H9 (cell line): ENCODE results near the gene CDCP1. TPM values are rescaled to one million over a fixed set of nuclear protein-coding genes. Genes with fewer than 3 reads are reported as not detected.

Experiments
- DNase-seq: peaks from one replicate; pipeline ENCODE4 v3.0.0-alpha.2; 2017
- H2AFZ ChIP-seq: one replicate; pipeline ENCODE4 v1.6.1; 2013; ENCODE audit warnings: mild to moderate bottlenecking, low read length, control low read depth, moderate library complexity
- H2AK5ac ChIP-seq: 2 replicates; pipeline ENCODE4 v1.6.1; 2013; ENCODE audit warnings: low read length, control low read depth, mixed read lengths; ENCODE audit not compliant: insufficient read length
- H2BK120ac ChIP-seq: one replicate; pipeline ENCODE4 v1.6.1; 2013; ENCODE audit warnings: low read depth, mild to moderate bottlenecking, low read length, control low read depth, inconsistent platforms; ENCODE audit not compliant: poor library complexity, severe bottlenecking
- H2BK12ac ChIP-seq: 2 replicates; pipeline ENCODE4 v1.6.1; 2013; ENCODE audit warnings: low read length, control low read depth, mixed read lengths, low read depth; ENCODE audit not compliant: insufficient read length
- H2BK15ac ChIP-seq: 2 replicates; pipeline ENCODE4 v1.6.1; 2013; ENCODE audit warnings: low read depth, low read length, control low read depth
- H2BK20ac ChIP-seq: one replicate; pipeline ENCODE4 v1.6.1; 2013; ENCODE audit warnings: low read depth, mild to moderate bottlenecking, low read length, control low read depth, inconsistent platforms; ENCODE audit not compliant: poor library complexity, severe bottlenecking
- H2BK5ac ChIP-seq: 2 replicates; pipeline ENCODE4 v1.6.1; 2013; ENCODE audit warnings: low read length, control low read depth, mixed read lengths; ENCODE audit not compliant: insufficient read length
- H3K14ac ChIP-seq: 2 replicates; pipeline ENCODE4 v1.6.1; 2013; ENCODE audit warnings: low read length, control low read depth; ENCODE audit not compliant: insufficient read depth
- H3K18ac ChIP-seq: 2 replicates; pipeline ENCODE4 v1.6.1; 2013; ENCODE audit warnings: low read depth, mild to moderate bottlenecking, mixed read lengths, low read length, control low read depth; ENCODE audit not compliant: insufficient read length
- H3K23ac ChIP-seq: 2 replicates; pipeline ENCODE4 v1.6.1; 2013; ENCODE audit warnings: low read length, control low read depth, mixed read lengths, low read depth; ENCODE audit not compliant: insufficient read length
- H3K23me2 ChIP-seq: 2 replicates; pipeline ENCODE4 v1.6.1; 2013; ENCODE audit warnings: low read depth, mild to moderate bottlenecking, mixed read lengths, low read length, control low read depth; ENCODE audit not compliant: insufficient read length, poor library complexity, severe bottlenecking
- H3K27ac ChIP-seq: 2 replicates; pipeline ENCODE4 v1.5.1; 2013; ENCODE audit warnings: low read length, control low read depth, mixed read lengths, low read depth; ENCODE audit not compliant: insufficient read length
- H3K27me3 ChIP-seq: 2 replicates; pipeline ENCODE4 v1.6.1; 2013; ENCODE audit warnings: low read length, control low read depth, inconsistent platforms; ENCODE audit not compliant: insufficient read depth
- H3K4ac ChIP-seq: 2 replicates; pipeline ENCODE4 v1.6.1; 2013; ENCODE audit warnings: low read depth, mild to moderate bottlenecking, control low read depth, inconsistent platforms, low read length, moderate library complexity
- H3K4me1 ChIP-seq: 2 replicates; pipeline ENCODE4 v1.6.1; 2013; ENCODE audit warnings: low read length, control low read depth, inconsistent platforms; ENCODE audit not compliant: insufficient read depth
- H3K4me2 ChIP-seq: 2 replicates; pipeline ENCODE4 v1.6.1; 2013; ENCODE audit warnings: low read length, control low read depth, mixed read lengths; ENCODE audit not compliant: insufficient read length, insufficient read depth
- H3K56ac ChIP-seq: 2 replicates; pipeline ENCODE4 v1.6.1; 2013; ENCODE audit warnings: low read depth, mild to moderate bottlenecking, mixed read lengths, low read length, control low read depth; ENCODE audit not compliant: insufficient read length
- H3K79me1 ChIP-seq: 2 replicates; pipeline ENCODE4 v1.6.1; 2013; ENCODE audit warnings: low read depth, mild to moderate bottlenecking, moderate library complexity, low read length, control low read depth, inconsistent platforms; ENCODE audit not compliant: insufficient read depth, poor library complexity, severe bottlenecking
- H3K79me2 ChIP-seq: 2 replicates; pipeline ENCODE4 v1.6.1; 2013; ENCODE audit warnings: low read length, control low read depth, inconsistent platforms; ENCODE audit not compliant: insufficient read depth
- H3K9ac ChIP-seq: 2 replicates; pipeline ENCODE4 v1.6.1; 2013; ENCODE audit warnings: low read length, control low read depth, mixed read lengths; ENCODE audit not compliant: insufficient read length; ENCODE audit errors: extremely low read depth
- H3K9me3 ChIP-seq: one replicate; pipeline ENCODE4 v1.6.1; 2013; ENCODE audit warnings: low read depth, low read length, inconsistent platforms; ENCODE audit not compliant: control insufficient read depth
- H3T11ph ChIP-seq: one replicate; pipeline ENCODE4 v1.6.1; 2013; ENCODE audit warnings: mild to moderate bottlenecking, low read length, control low read depth, inconsistent platforms
- H4K20me1 ChIP-seq: one replicate; pipeline ENCODE4 v1.6.1; 2013; ENCODE audit not compliant: control insufficient read depth, insufficient read length, insufficient read depth
- H4K5ac ChIP-seq: 2 replicates; pipeline ENCODE4 v1.6.1; 2013; ENCODE audit warnings: low read depth, mild to moderate bottlenecking, mixed read lengths, low read length, control low read depth; ENCODE audit not compliant: insufficient read length
- H4K8ac ChIP-seq: replicated peaks from 2 replicates; pipeline ENCODE4 v1.6.1; 2013; ENCODE audit warnings: low read length, control low read depth, mixed read lengths, low read depth; ENCODE audit not compliant: insufficient read length
- H4K91ac ChIP-seq: 2 replicates; pipeline ENCODE4 v1.6.1; 2013; ENCODE audit warnings: low read depth, mild to moderate bottlenecking, moderate library complexity, mixed read lengths, low read length, control low read depth; ENCODE audit not compliant: insufficient read length
- H3K27ac Mint-ChIP-seq, 3 experiments: 2 replicates in 2 of 3; 3 replicates in 1 of 3; pipeline ENCODE4 v1.8.0; 2020 to 2021; ENCODE audit warnings: mixed read lengths in 3 of 3, mild to moderate bottlenecking in 1 of 3, moderate library complexity in 1 of 3
- H3K27me3 Mint-ChIP-seq: 2 replicates; pipeline ENCODE4 v1.8.0; 2021; ENCODE audit warnings: low read depth, mild to moderate bottlenecking, moderate library complexity, mixed read lengths
- H3K36me3 Mint-ChIP-seq, 3 experiments: 2 replicates in 2 of 3; 3 replicates in 1 of 3; pipeline ENCODE4 v1.8.0; 2020 to 2021; ENCODE audit warnings: low read depth in 3 of 3, mixed read lengths in 3 of 3; ENCODE audit not compliant: insufficient read depth in 1 of 3
- H3K4me1 Mint-ChIP-seq, 2 experiments: 2 replicates each; pipeline ENCODE4 v1.8.0; 2020; ENCODE audit warnings: mixed read lengths in 2 of 2
- H3K4me3 Mint-ChIP-seq, 2 experiments: 2 replicates in 1 of 2; 3 replicates in 1 of 2; pipeline ENCODE4 v1.8.0; 2020 to 2021; ENCODE audit warnings: mild to moderate bottlenecking in 2 of 2, mixed read lengths in 2 of 2, moderate library complexity in 1 of 2
- H3K9me3 Mint-ChIP-seq, 2 experiments: 2 replicates in 1 of 2; 3 replicates in 1 of 2; pipeline ENCODE4 v1.8.0; 2020; ENCODE audit warnings: mild to moderate bottlenecking in 2 of 2, mixed read lengths in 2 of 2, moderate library complexity in 1 of 2
- WGBS: extraction: QIAGEN DNeasy Blood & Tissue Kit; methylation state at CpG from one replicate; pipeline ENCODE4 v1.1.7; 2013; ENCODE audit warnings: missing lambda C conversion rate, low lambda C conversion rate, mixed read lengths; ENCODE audit not compliant: insufficient read length; ENCODE audit errors: extremely low coverage; 5-methylcytosine and 5-hydroxymethylcytosine counted together
- total RNA-seq: library from RNA; stranded (reverse); gene quantifications from 2 replicates; pipeline ENCODE4 v1.2.1, GENCODE V29; 2021
- TF ChIP-seq, protein P1 (sequence below): fragments of 200-600 bp; sonication (generic); conservative IDR thresholded peaks from 3 replicates; pipeline ENCODE4 v1.8.0; 2021; ENCODE audit warnings: antibody characterized with exemption, mild to moderate bottlenecking

The CDCP1 gene
- total RNA-seq, 1 experiment from 2014 or later = 12.9 TPM

- Histone ChIP-seq H3K27ac (no peak overlapping the region), H2AK5ac (no peak overlapping the region), H3K79me1 (no peaks in the 10 kb centered on the region), H3K9me3 (no peaks in the 10 kb centered on the region), H2BK20ac (no peak overlapping the region), H3K4me2 (no peak overlapping the region), H4K8ac (no peak overlapping the region), H4K20me1 (no peaks in the 10 kb centered on the region), H2BK15ac (no peak overlapping the region), H3K14ac (no peak overlapping the region), H3K4me1 (no peaks in the 10 kb centered on the region; the same call in 1 of the 2 replicates), H3K23me2 (no peaks in the 10 kb centered on the region), H3K18ac (no peak overlapping the region), H3T11ph (no peak overlapping the region), H3K23ac (no peak overlapping the region), H2BK12ac (no peak overlapping the region), H3K9ac (no peak overlapping the region), H3K56ac (no peak overlapping the region), H4K5ac (no peak overlapping the region), H2BK120ac (no peak overlapping the region), H3K27me3 (no peaks in the 10 kb centered on the region), H2AFZ (no peak overlapping the region), H3K4ac (no peak overlapping the region), H4K91ac (no peak overlapping the region), H3K79me2 (no peaks in the 10 kb centered on the region), H2BK5ac (no peak overlapping the region)
- no CpG with 5 or more reads among the region's 5 CpGs for WGBS
- TF ChIP-seq, protein P1, sequence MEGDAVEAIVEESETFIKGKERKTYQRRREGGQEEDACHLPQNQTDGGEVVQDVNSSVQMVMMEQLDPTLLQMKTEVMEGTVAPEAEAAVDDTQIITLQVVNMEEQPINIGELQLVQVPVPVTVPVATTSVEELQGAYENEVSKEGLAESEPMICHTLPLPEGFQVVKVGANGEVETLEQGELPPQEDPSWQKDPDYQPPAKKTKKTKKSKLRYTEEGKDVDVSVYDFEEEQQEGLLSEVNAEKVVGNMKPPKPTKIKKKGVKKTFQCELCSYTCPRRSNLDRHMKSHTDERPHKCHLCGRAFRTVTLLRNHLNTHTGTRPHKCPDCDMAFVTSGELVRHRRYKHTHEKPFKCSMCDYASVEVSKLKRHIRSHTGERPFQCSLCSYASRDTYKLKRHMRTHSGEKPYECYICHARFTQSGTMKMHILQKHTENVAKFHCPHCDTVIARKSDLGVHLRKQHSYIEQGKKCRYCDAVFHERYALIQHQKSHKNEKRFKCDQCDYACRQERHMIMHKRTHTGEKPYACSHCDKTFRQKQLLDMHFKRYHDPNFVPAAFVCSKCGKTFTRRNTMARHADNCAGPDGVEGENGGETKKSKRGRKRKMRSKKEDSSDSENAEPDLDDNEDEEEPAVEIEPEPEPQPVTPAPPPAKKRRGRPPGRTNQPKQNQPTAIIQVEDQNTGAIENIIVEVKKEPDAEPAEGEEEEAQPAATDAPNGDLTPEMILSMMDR = no peak
- Mint-ChIP-seq H3K4me3 (no peak overlapping the region), H3K27ac (no peak overlapping the region), H3K27me3 (peaks cover 2% of the 10 kb centered on the region), H3K4me1 (peaks cover 16 to 17% of the 10 kb centered on the region in 2 experiments), H3K36me3 (peaks cover 3 to 25% (median 10%) of the 10 kb centered on the region in 3 experiments; a peak in 5 of 7 replicates), H3K9me3 (no peaks in the 10 kb centered on the region)
- no peak for DNase-seq
These were observed 64.0 kb downstream of the CDCP1 start for GRCh38 chr3:45082142-45082538.
